ENCODE results near the gene TAF8.

Gene TAF8

GRCh38 chr6:42071881-42072583 lies 21.7 kb downstream of the TAF8 start:
- Histone ChIP-seq H3K27ac (ENCODE audit: low read depth, low read length) (no peak overlapping the region), H3K9me3 (ENCODE audit: insufficient read depth, low read depth, low read length) (no peaks in the 10 kb centered on the region), H3K4me1 (ENCODE audit: insufficient read depth, low read length) (no peaks in the 10 kb centered on the region), H3K9ac (ENCODE audit: low read depth, low read length) (no peak overlapping the region), H3K4me3 (ENCODE audit: low read length) (no peak overlapping the region), H3K36me3 (ENCODE audit: insufficient read depth, low read length) (peaks cover 68% of the 10 kb centered on the region), H3K27me3 (ENCODE audit: insufficient read depth, low read length) (no peaks in the 10 kb centered on the region)
- whole genome bisulfite sequencing: 77% methylated on average over 5 of the region's 6 CpGs

GRCh38 chr6:42073287-42073686 lies 23.0 kb downstream of the TAF8 start:
- H3K27me3 ChIP-seq (ENCODE audit: insufficient read depth, low read length): no peaks in the 10 kb centered on the region
- no peak overlapping the region for H3K27ac ChIP-seq (ENCODE audit: low read depth, low read length)
- no peaks in the 10 kb centered on the region for H3K4me1 ChIP-seq (ENCODE audit: insufficient read depth, low read length)
- H3K36me3 ChIP-seq (ENCODE audit: insufficient read depth, low read length): peaks cover 68% of the 10 kb centered on the region
- no peak overlapping the region for H3K9ac ChIP-seq (ENCODE audit: low read depth, low read length)
- H3K4me3 ChIP-seq (ENCODE audit: low read length): no peak overlapping the region
- WGBS: 91% methylated on average over 2 of the region's 2 CpGs
- H3K9me3 ChIP-seq (ENCODE audit: insufficient read depth, low read depth, low read length): no peaks in the 10 kb centered on the region

GRCh38 chr6:42075159-42075838 lies 25.0 kb downstream of the TAF8 start:
- Histone ChIP-seq H3K27me3 (ENCODE audit: insufficient read depth, low read length) (no peaks in the 10 kb centered on the region), H3K27ac (ENCODE audit: low read depth, low read length) (no peak overlapping the region), H3K4me1 (ENCODE audit: insufficient read depth, low read length) (no peaks in the 10 kb centered on the region), H3K9ac (ENCODE audit: low read depth, low read length) (no peak overlapping the region), H3K4me3 (ENCODE audit: low read length) (no peak overlapping the region), H3K36me3 (ENCODE audit: insufficient read depth, low read length) (peaks cover 62% of the 10 kb centered on the region), H3K9me3 (ENCODE audit: insufficient read depth, low read depth, low read length) (no peaks in the 10 kb centered on the region)
- WGBS: 70% methylated on average over 4 of the region's 7 CpGs

GRCh38 chr6:42078386-42078785 lies 28.1 kb downstream of the TAF8 start:
- Histone ChIP-seq H3K9ac (ENCODE audit: low read depth, low read length) (no peak overlapping the region), H3K4me1 (ENCODE audit: insufficient read depth, low read length) (no peaks in the 10 kb centered on the region), H3K4me3 (ENCODE audit: low read length) (no peak overlapping the region), H3K27me3 (ENCODE audit: insufficient read depth, low read length) (no peaks in the 10 kb centered on the region), H3K36me3 (ENCODE audit: insufficient read depth, low read length) (peaks cover 36% of the 10 kb centered on the region), H3K27ac (ENCODE audit: low read depth, low read length) (no peak overlapping the region), H3K9me3 (ENCODE audit: insufficient read depth, low read depth, low read length) (no peaks in the 10 kb centered on the region)
- WGBS: 95% methylated on average over 11 of the region's 11 CpGs

- Histone ChIP-seq H3K36me3 (ENCODE audit: insufficient read depth, low read length) (peaks cover 30% of the 10 kb centered on the region), H3K9ac (ENCODE audit: low read depth, low read length) (no peak overlapping the region), H3K27me3 (ENCODE audit: insufficient read depth, low read length) (no peaks in the 10 kb centered on the region), H3K27ac (ENCODE audit: low read depth, low read length) (no peak overlapping the region), H3K4me1 (ENCODE audit: insufficient read depth, low read length) (no peaks in the 10 kb centered on the region), H3K4me3 (ENCODE audit: low read length) (no peak overlapping the region), H3K9me3 (ENCODE audit: insufficient read depth, low read depth, low read length) (no peaks in the 10 kb centered on the region)
- 94% methylated on average over 10 of the region's 10 CpGs for WGBS
These were observed 29.7 kb downstream of the TAF8 start for GRCh38 chr6:42079941-42080464.

GRCh38 chr6:42083530-42083929 lies 33.2 kb downstream of the TAF8 start:
- no peak overlapping the region for H3K4me3 ChIP-seq (ENCODE audit: low read length)
- H3K4me1 ChIP-seq (ENCODE audit: insufficient read depth, low read length): peaks cover 2% of the 10 kb centered on the region; the same call in 1 of the 2 replicates
- no peaks in the 10 kb centered on the region for H3K27me3 ChIP-seq (ENCODE audit: insufficient read depth, low read length)
- no peak overlapping the region for H3K9ac ChIP-seq (ENCODE audit: low read depth, low read length)
- H3K27ac ChIP-seq (ENCODE audit: low read depth, low read length): no peak overlapping the region
- no peaks in the 10 kb centered on the region for H3K9me3 ChIP-seq (ENCODE audit: insufficient read depth, low read depth, low read length)
- peaks cover 10% of the 10 kb centered on the region for H3K36me3 ChIP-seq (ENCODE audit: insufficient read depth, low read length)
- 95% methylated on average over 4 of the region's 5 CpGs for WGBS

GRCh38 chr6:42084889-42085288 lies 34.6 kb downstream of the TAF8 start:
- WGBS: 93% methylated on average over 5 of the region's 5 CpGs
- H3K4me3 ChIP-seq (ENCODE audit: low read length): no peak overlapping the region
- H3K9ac ChIP-seq (ENCODE audit: low read depth, low read length): no peak overlapping the region
- no peaks in the 10 kb centered on the region for H3K9me3 ChIP-seq (ENCODE audit: insufficient read depth, low read depth, low read length)
- peaks cover 2% of the 10 kb centered on the region; the same call in 1 of the 2 replicates for H3K4me1 ChIP-seq (ENCODE audit: insufficient read depth, low read length)
- H3K36me3 ChIP-seq (ENCODE audit: insufficient read depth, low read length): no peaks in the 10 kb centered on the region
- no peak overlapping the region for H3K27ac ChIP-seq (ENCODE audit: low read depth, low read length)
- no peaks in the 10 kb centered on the region for H3K27me3 ChIP-seq (ENCODE audit: insufficient read depth, low read length)

GRCh38 chr6:42086046-42087035 lies 36.0 kb downstream of the TAF8 start:
- 89% methylated on average over 22 of the region's 22 CpGs for whole genome bisulfite sequencing
- Histone ChIP-seq H3K27ac (ENCODE audit: low read depth, low read length) (no peak overlapping the region), H3K9me3 (ENCODE audit: insufficient read depth, low read depth, low read length) (no peaks in the 10 kb centered on the region), H3K4me1 (ENCODE audit: insufficient read depth, low read length) (peaks cover 2% of the 10 kb centered on the region; the same call in 1 of the 2 replicates), H3K27me3 (ENCODE audit: insufficient read depth, low read length) (no peaks in the 10 kb centered on the region), H3K4me3 (ENCODE audit: low read length) (no peak overlapping the region), H3K36me3 (ENCODE audit: insufficient read depth, low read length) (no peaks in the 10 kb centered on the region), H3K9ac (ENCODE audit: low read depth, low read length) (no peak overlapping the region; the same call in 1 of the 2 replicates)

- no peaks in the 10 kb centered on the region; the same call in 1 of the 2 replicates for H3K27me3 ChIP-seq (ENCODE audit: insufficient read depth, low read length)
- 79% methylated on average over 6 of the region's 7 CpGs for WGBS
- peaks cover 2% of the 10 kb centered on the region; the same call in 1 of the 2 replicates for H3K4me1 ChIP-seq (ENCODE audit: insufficient read depth, low read length)
- H3K9me3 ChIP-seq (ENCODE audit: insufficient read depth, low read depth, low read length): no peaks in the 10 kb centered on the region
- H3K9ac ChIP-seq (ENCODE audit: low read depth, low read length): no peak overlapping the region
- H3K27ac ChIP-seq (ENCODE audit: low read depth, low read length): no peak overlapping the region
- H3K4me3 ChIP-seq (ENCODE audit: low read length): no peak overlapping the region
- H3K36me3 ChIP-seq (ENCODE audit: insufficient read depth, low read length): no peaks in the 10 kb centered on the region
These were observed 37.8 kb downstream of the TAF8 start for GRCh38 chr6:42088101-42088591.

- Histone ChIP-seq H3K36me3 (ENCODE audit: insufficient read depth, low read length) (no peaks in the 10 kb centered on the region), H3K4me3 (ENCODE audit: low read length) (no peak overlapping the region), H3K9ac (ENCODE audit: low read depth, low read length) (no peak overlapping the region), H3K27ac (ENCODE audit: low read depth, low read length) (no peak overlapping the region), H3K27me3 (ENCODE audit: insufficient read depth, low read length) (peaks cover 4% of the 10 kb centered on the region; the same call in 1 of the 2 replicates), H3K9me3 (ENCODE audit: insufficient read depth, low read depth, low read length) (no peaks in the 10 kb centered on the region), H3K4me1 (ENCODE audit: insufficient read depth, low read length) (peaks cover 8% of the 10 kb centered on the region; the same call in 1 of the 2 replicates)
- 95% methylated on average over 7 of the region's 10 CpGs for WGBS
These were observed 40.7 kb downstream of the TAF8 start for GRCh38 chr6:42090819-42091717.
